ENCODE results near the gene PRMT2.

PRMT2 gene

DNA sequence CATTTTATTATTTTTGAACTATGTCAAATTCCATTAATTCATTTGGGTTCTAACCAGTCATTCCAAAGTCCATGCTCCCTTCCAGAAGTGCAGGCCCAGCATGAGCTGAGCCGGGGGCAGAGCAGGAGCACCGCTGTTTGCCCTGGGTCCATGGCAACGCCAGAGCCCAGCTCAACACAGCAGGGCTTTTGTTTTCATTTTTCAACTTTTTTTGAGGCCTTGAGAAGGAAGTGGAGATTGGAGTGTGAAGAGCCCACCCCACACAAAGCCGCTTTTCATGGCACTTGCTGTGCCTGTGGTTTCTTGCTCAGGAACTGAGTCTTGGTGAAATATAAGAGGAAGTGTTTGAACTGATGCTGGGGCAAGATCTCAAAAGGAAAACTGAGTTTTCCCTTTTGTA, 13.2 kb upstream of the PRMT2 start:
- Histone ChIP-seq H3K18ac (ENCODE audit: low read length) (no peak overlapping the region), H4K12ac (ENCODE audit: low read depth, low read length) (no peak overlapping the region), H4K8ac (ENCODE audit: low read depth, low read length) (no peak overlapping the region), H2AK5ac (ENCODE audit: low read length) (no peak overlapping the region), H4K91ac (ENCODE audit: low read depth, low read length) (no peak overlapping the region), H3K27me3 (ENCODE audit: insufficient read depth, low read length) (no peaks in the 10 kb centered on the region), H3K79me1 (ENCODE audit: low read length) (no peaks in the 10 kb centered on the region), H3K4ac (ENCODE audit: low read depth, low read length) (no peak overlapping the region), H3K4me1 (ENCODE audit: control insufficient read depth in 1 of 2, insufficient read depth in 2 of 2, low read length in 2 of 2) (peaks cover 4 to 5% of the 10 kb centered on the region in 2 experiments), H2BK12ac (ENCODE audit: low read length) (no peak overlapping the region), H3K79me2 (ENCODE audit: control insufficient read depth, insufficient read depth, low read length, poor library complexity) (no peaks in the 10 kb centered on the region), H3K4me3 (ENCODE audit: low read depth, low read length) (no peak overlapping the region), H3K4me2 (ENCODE audit: low read length) (no peak overlapping the region), H3K9ac (ENCODE audit: low read length) (no peak overlapping the region), H2BK120ac (ENCODE audit: insufficient read depth, low read length, poor library complexity) (no peak overlapping the region), H3K27ac (ENCODE audit: low read depth, low read length) (no peak overlapping the region), H3K36me3 (ENCODE audit: control insufficient read depth in 1 of 2, insufficient read depth in 2 of 2, low read length in 2 of 2) (no peaks in the 10 kb centered on the region), H2AFZ (ENCODE audit: insufficient read depth, low read length, poor library complexity) (no peak overlapping the region), H2BK5ac (ENCODE audit: low read depth, low read length, poor library complexity) (no peak overlapping the region), H3K14ac (ENCODE audit: low read length) (no peak overlapping the region), H3K9me3 (ENCODE audit: insufficient read depth, low read depth, low read length) (peaks cover 15% of the 10 kb centered on the region), H3K23ac (ENCODE audit: low read length) (no peak overlapping the region)
- whole genome bisulfite sequencing (ENCODE audit: extremely low coverage, insufficient coverage, insufficient read length), result no CpG with 5 or more reads among the region's 4 CpGs
- DNase-seq, result no peak

DNA sequence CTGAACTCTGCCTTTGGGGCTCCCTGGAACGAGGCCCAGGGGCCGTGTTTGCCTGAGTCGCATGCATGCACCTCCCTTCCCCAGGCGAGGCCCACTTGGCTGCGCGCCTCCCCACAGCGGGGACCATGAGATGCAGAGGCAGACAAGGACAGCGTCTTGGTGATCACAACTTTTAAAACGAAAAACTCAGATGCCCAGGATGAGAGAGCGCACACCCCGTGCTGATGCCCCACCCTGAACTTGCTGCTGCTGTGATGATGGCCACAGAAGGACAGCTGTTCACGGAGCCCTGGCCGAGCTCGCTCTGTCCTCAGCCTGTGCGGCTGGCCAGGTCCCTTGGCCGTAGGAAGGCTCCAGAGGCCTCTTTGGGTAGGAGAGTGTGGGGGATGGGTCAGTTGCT, 11.4 kb upstream of the PRMT2 start:
- Histone ChIP-seq H3K4me3 (ENCODE audit: low read depth, low read length) (no peak overlapping the region), H3K4me2 (ENCODE audit: low read length) (no peak overlapping the region), H3K79me2 (ENCODE audit: control insufficient read depth, insufficient read depth, low read length, poor library complexity) (no peaks in the 10 kb centered on the region), H3K27ac (ENCODE audit: low read depth, low read length) (no peak overlapping the region), H4K12ac (ENCODE audit: low read depth, low read length) (no peak overlapping the region), H3K4ac (ENCODE audit: low read depth, low read length) (no peak overlapping the region), H2BK120ac (ENCODE audit: insufficient read depth, low read length, poor library complexity) (no peak overlapping the region), H2BK12ac (ENCODE audit: low read length) (no peak overlapping the region), H3K36me3 (ENCODE audit: control insufficient read depth in 1 of 2, insufficient read depth in 2 of 2, low read length in 2 of 2) (no peaks in the 10 kb centered on the region), H3K18ac (ENCODE audit: low read length) (no peak overlapping the region), H3K14ac (ENCODE audit: low read length) (no peak overlapping the region), H2AFZ (ENCODE audit: insufficient read depth, low read length, poor library complexity) (no peak overlapping the region), H3K79me1 (ENCODE audit: low read length) (no peaks in the 10 kb centered on the region), H2AK5ac (ENCODE audit: low read length) (no peak overlapping the region), H2BK5ac (ENCODE audit: low read depth, low read length, poor library complexity) (no peak overlapping the region), H3K4me1 (ENCODE audit: control insufficient read depth in 1 of 2, insufficient read depth in 2 of 2, low read length in 2 of 2) (peaks cover 4 to 5% of the 10 kb centered on the region in 2 experiments), H4K8ac (ENCODE audit: low read depth, low read length) (no peak overlapping the region), H3K9ac (ENCODE audit: low read length) (no peak overlapping the region), H3K9me3 (ENCODE audit: insufficient read depth, low read depth, low read length) (peaks cover 19% of the 10 kb centered on the region), H3K23ac (ENCODE audit: low read length) (no peak overlapping the region), H3K27me3 (ENCODE audit: insufficient read depth, low read length) (no peaks in the 10 kb centered on the region), H4K91ac (ENCODE audit: low read depth, low read length) (no peak overlapping the region)
- DNase-seq, result no peak
- no CpG with 5 or more reads among the region's 16 CpGs for WGBS (ENCODE audit: extremely low coverage, insufficient coverage, insufficient read length)

DNA sequence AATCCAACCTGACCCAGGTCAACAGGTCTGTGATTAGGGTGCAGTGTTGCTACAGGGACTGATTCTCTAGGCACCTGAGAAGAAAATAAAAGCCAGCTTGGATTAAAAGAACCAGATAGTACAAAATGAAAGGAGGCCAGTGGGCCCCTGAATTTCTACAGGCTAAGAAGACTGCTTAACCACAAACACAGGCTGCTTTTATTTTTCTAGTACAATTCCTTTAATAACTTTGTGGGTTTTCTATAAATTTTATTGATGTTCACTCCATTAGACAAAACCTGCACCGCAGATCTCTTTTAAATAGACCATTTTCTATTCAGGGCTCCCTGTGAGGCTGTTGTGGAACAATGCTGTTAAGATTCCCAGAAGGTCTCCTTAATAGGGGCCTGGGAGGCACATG, 9.7 kb upstream of the PRMT2 start:
- WGBS (ENCODE audit: extremely low coverage, insufficient coverage, insufficient read length), result no CpG with 5 or more reads among the region's 1 CpG
- Histone ChIP-seq H3K4me2 (ENCODE audit: low read length) (no peak overlapping the region), H3K23ac (ENCODE audit: low read length) (no peak overlapping the region), H3K14ac (ENCODE audit: low read length) (no peak overlapping the region), H3K4ac (ENCODE audit: low read depth, low read length) (no peak overlapping the region), H4K91ac (ENCODE audit: low read depth, low read length) (no peak overlapping the region), H3K9ac (ENCODE audit: low read length) (no peak overlapping the region), H3K27ac (ENCODE audit: low read depth, low read length) (no peak overlapping the region), H3K4me1 (ENCODE audit: control insufficient read depth in 1 of 2, insufficient read depth in 2 of 2, low read length in 2 of 2) (peaks cover 2 to 3% of the 10 kb centered on the region in 2 experiments), H3K18ac (ENCODE audit: low read length) (no peak overlapping the region), H2BK5ac (ENCODE audit: low read depth, low read length, poor library complexity) (no peak overlapping the region), H2AK5ac (ENCODE audit: low read length) (no peak overlapping the region), H3K79me2 (ENCODE audit: control insufficient read depth, insufficient read depth, low read length, poor library complexity) (no peaks in the 10 kb centered on the region), H3K36me3 (ENCODE audit: control insufficient read depth in 1 of 2, insufficient read depth in 2 of 2, low read length in 2 of 2) (no peaks in the 10 kb centered on the region), H4K8ac (ENCODE audit: low read depth, low read length) (no peak overlapping the region), H3K9me3 (ENCODE audit: insufficient read depth, low read depth, low read length) (peaks cover 19% of the 10 kb centered on the region), H4K12ac (ENCODE audit: low read depth, low read length) (no peak overlapping the region), H3K4me3 (ENCODE audit: low read depth, low read length) (no peak overlapping the region), H2AFZ (ENCODE audit: insufficient read depth, low read length, poor library complexity) (no peak overlapping the region), H3K27me3 (ENCODE audit: insufficient read depth, low read length) (no peaks in the 10 kb centered on the region), H2BK12ac (ENCODE audit: low read length) (no peak overlapping the region), H3K79me1 (ENCODE audit: low read length) (no peaks in the 10 kb centered on the region), H2BK120ac (ENCODE audit: insufficient read depth, low read length, poor library complexity) (no peak overlapping the region)
- DNase-seq, result no peak

DNA sequence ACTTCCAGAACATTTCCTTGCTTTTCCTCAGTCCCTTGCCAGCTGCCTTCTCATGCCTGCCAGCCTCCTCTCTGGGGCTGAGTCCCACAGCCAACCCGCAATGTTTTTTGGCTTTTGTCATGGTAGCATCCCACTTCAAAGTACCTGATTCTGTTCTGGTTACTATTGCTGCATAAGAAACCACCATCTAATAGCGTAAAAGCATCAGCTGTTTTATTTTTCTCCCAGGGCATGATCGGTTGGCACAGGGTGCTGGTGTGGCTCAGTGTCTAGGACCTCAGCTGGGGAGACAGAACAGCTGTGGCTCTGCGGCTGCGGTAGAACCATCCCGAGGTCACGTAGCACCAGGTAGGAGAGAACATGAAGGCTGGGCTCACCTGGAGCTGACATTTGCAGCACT, 8.9 kb upstream of the PRMT2 start:
- no peaks in the 10 kb centered on the region for H3K79me1 ChIP-seq (ENCODE audit: low read length)
- no peak overlapping the region for H2AK5ac ChIP-seq (ENCODE audit: low read length)
- H4K12ac ChIP-seq (ENCODE audit: low read depth, low read length), result no peak overlapping the region
- no peak overlapping the region for H3K9ac ChIP-seq (ENCODE audit: low read length)
- H3K23ac ChIP-seq (ENCODE audit: low read length), result no peak overlapping the region
- H3K4me3 ChIP-seq (ENCODE audit: low read depth, low read length), result no peak overlapping the region
- H4K91ac ChIP-seq (ENCODE audit: low read depth, low read length), result no peak overlapping the region
- no peak overlapping the region for H3K4me2 ChIP-seq (ENCODE audit: low read length)
- H3K79me2 ChIP-seq (ENCODE audit: control insufficient read depth, insufficient read depth, low read length, poor library complexity), result no peaks in the 10 kb centered on the region
- no CpG with 5 or more reads among the region's 7 CpGs for WGBS (ENCODE audit: extremely low coverage, insufficient coverage, insufficient read length)
- H3K18ac ChIP-seq (ENCODE audit: low read length), result no peak overlapping the region
- no peak overlapping the region for H2BK120ac ChIP-seq (ENCODE audit: insufficient read depth, low read length, poor library complexity)
- no peak overlapping the region for H4K8ac ChIP-seq (ENCODE audit: low read depth, low read length)
- H2BK5ac ChIP-seq (ENCODE audit: low read depth, low read length, poor library complexity), result no peak overlapping the region
- H3K14ac ChIP-seq (ENCODE audit: low read length), result no peak overlapping the region
- no peak overlapping the region for H3K27ac ChIP-seq (ENCODE audit: low read depth, low read length)
- no peak overlapping the region for H3K4ac ChIP-seq (ENCODE audit: low read depth, low read length)
- no peaks in the 10 kb centered on the region for H3K27me3 ChIP-seq (ENCODE audit: insufficient read depth, low read length)
- peaks cover 0 to 2% of the 10 kb centered on the region in 2 experiments for H3K4me1 ChIP-seq (ENCODE audit: control insufficient read depth in 1 of 2, insufficient read depth in 2 of 2, low read length in 2 of 2)
- H3K36me3 ChIP-seq (ENCODE audit: control insufficient read depth in 1 of 2, insufficient read depth in 2 of 2, low read length in 2 of 2), result no peaks in the 10 kb centered on the region
- no peak for DNase-seq
- no peak overlapping the region for H2AFZ ChIP-seq (ENCODE audit: insufficient read depth, low read length, poor library complexity)
- no peak overlapping the region for H2BK12ac ChIP-seq (ENCODE audit: low read length)
- H3K9me3 ChIP-seq (ENCODE audit: insufficient read depth, low read depth, low read length), result peaks cover 17% of the 10 kb centered on the region
